GM21381 (cell line): ENCODE results near the gene PREX1.

Source experiments
- ATAC-seq: cut with Tn5 transposase; IDR thresholded peaks from one replicate; pipeline ENCODE4 v1.9.1; 2021; ENCODE audit warnings: mild to moderate bottlenecking, moderate library complexity; ENCODE audit not compliant: unreplicated experiment

PREX1 gene

GRCh38 chr20:48826069-48826468, 1.7 kb downstream of the PREX1 start:
- no peak for ATAC-seq

- no peak for ATAC-seq
These were observed 2.3 kb downstream of the PREX1 start for GRCh38 chr20:48825566-48825920.

GRCh38 chr20:48824830-48825565, 2.8 kb downstream of the PREX1 start:
- no peak for ATAC-seq

DNA sequence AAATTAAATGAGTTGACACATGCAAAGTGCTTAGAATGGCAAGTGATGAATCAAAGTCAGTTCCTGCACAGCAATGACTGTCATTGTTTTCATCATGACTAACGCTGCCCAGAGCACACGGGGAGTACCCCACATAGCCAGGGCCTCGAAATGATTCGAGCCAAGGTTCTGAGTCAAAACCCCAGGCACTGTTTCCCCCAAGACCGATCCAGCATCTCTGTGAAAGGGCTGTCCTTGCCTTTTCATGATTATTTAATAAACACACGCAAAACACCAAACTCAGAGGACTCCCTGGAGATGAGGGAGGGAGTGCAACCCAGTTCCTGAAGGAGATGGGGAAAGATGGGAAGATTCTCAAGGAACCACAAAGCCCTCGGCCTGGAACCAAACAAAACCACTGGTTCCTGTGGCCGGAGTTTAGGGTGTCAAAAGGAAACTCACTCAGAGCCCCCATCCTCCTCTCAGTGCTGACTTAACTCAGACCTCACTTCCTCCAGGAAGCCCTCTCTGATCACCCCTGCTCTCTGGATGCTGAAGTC, 3.8 kb downstream of the PREX1 start:
- ATAC-seq = no peak

DNA sequence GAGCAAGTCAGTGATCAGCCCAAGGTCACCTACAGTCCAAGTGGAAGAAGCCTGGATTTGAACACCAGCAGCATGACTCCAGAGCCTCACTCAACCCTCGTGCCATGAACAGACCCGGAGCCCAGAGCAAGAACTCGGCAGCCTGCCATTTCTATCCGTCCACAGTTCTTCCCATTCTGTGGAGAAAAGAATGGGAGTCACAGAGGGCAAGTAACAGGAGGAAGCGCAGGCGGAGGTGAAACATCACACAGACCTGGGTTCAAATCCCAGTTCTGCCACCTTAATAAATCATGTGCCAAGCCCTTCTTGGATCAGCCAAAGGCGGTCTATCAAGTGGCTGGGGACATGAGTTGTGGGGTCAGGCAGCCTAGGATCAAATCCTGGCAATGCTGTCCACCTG, 4.3 kb downstream of the PREX1 start:
- no peak for ATAC-seq

GRCh38 chr20:48822879-48823385, 4.9 kb downstream of the PREX1 start:
- ATAC-seq = no peak

- ATAC-seq = no peak
These were observed 5.6 kb downstream of the PREX1 start for GRCh38 chr20:48822178-48822577.

DNA sequence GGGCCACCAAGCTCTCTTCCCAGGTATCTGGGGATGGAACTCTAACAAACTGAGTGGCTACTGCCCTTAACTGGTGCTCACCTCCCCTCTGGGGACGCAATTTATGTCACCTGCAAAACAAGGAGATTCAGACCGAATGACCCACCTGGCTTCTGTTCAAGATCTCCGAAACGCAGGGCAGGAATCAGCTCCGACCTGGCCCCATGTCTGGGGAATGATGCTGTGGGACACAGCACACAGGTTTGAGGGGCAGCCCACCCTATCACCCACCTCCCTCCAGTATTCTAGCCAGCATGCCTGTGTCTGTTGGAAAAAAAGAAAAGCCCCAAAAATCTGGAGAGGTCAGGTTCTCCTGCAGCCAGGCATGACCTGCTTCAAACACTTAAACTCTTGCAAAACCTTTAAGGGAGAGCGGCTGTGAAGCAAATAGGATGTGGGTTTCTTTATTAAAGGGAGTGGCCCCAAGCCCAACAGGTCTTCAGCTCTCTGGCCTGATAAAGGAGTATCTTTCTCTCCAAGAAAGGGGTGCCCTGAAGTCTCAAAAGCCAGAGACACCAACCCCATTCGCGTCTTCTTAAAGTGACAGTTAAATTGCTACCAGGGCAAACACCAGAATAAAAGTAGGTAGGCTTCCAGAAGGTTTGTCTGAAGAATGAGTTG, 6.4 kb downstream of the PREX1 start:
- ATAC-seq = no peak

GRCh38 chr20:48820649-48820973, 7.2 kb downstream of the PREX1 start:
- no peak for ATAC-seq

GRCh38 chr20:48819821-48820648, 7.8 kb downstream of the PREX1 start:
- ATAC-seq = no peak

GRCh38 chr20:48819089-48819488, 8.7 kb downstream of the PREX1 start:
- ATAC-seq = no peak

GRCh38 chr20:48818481-48818987, 9.3 kb downstream of the PREX1 start:
- ATAC-seq = no peak

DNA sequence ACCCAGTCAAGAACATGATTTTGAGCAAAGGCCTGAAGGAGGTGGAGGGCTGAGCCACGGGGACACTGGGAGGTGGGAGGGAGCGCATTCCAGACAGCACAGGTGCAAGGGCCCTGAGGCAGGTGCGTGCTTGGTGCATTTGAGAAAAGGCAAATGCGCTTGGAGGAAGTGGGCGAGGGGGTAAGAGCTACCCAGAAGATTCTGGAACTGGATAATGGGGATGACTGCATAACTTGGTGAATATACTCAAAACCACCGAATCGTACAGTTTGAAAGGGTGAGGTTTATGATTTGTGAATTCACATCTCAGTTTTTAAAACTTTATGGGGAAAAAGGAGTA, 9.8 kb downstream of the PREX1 start:
- ATAC-seq = no peak

DNA sequence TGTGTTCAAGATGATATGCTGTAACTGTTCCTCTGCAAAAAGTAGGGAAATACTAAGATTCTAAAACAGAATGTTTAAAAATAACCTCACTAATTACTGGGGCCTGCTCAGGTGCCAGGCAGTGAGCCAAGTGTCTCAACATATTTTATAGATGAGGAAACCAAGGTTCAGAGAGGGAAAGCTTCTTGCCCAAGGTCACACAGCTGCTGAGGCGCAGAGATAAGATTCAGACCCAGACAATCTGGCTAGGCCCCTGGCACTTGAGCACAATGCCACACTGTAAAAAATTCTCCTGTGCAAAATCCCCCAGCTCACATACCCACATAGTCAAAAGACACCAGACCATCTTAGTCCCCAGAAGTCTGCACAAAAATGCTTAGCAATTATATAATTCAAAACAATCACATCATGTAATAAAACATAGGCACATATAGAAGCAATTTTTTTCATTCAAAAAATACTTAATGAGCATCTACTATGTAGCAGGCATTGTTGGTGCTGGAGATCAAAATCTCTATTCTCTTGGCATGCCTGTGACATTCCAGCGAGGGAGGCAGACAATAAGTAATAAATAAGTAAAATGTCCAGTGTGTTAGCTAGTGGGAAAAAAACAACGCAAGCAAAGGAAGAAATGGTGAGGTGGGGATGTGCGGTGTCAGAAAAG, 10.3 kb downstream of the PREX1 start:
- no peak for ATAC-seq

DNA sequence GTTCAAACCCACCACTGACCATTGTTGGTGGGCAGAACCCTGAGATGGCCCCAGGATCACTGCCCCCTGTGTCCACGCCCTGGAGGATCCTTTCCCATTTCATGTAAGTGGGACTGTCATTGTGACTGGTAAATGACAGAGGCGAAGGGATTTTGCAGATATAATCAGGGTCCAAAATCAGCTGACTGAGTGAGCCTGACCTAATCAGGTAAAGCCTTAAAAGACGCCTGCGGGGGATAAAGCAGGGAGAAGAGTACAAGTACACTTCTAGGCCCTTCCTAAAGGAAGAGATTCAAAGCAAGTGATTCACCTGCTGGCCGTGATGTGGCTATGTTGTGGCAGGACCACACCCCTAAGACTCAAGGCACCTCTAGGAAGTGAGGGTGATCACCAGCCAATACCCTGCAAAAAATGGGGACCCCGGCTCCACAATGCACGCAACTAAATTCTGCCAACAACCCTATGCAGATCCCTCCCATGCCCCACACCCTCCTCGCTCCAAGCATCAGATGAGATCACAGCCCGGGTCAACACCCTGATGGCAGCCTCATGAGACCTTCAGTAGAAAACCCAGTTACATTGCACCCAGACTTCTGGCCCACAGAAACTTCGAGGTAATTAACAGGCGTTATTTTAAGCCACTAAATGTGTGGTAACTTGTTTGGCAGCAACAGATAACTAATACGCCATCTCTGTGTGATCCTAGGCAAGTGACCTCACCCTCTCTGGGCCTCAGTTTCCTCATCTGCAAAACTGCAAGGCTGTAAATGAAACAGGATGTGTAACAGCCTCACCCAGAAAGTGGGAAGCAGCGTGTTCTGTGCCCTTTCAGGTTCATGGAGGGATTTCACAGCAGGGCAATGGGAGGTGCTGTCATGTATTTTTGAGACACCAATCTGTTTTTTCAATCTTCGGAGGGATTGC, 11.3 kb downstream of the PREX1 start:
- ATAC-seq = no peak

- no peak for ATAC-seq
These were observed 12.3 kb downstream of the PREX1 start for GRCh38 chr20:48815537-48815936.

- ATAC-seq = no peak
These were observed 13.2 kb downstream of the PREX1 start for GRCh38 chr20:48814633-48815032.

- no peak for ATAC-seq
These were observed 13.8 kb downstream of the PREX1 start for GRCh38 chr20:48813930-48814546.

GRCh38 chr20:48813446-48813747, 14.4 kb downstream of the PREX1 start:
- no peak for ATAC-seq
